Activated CD8-positive, alpha-beta memory T cell treated with anti-CD3 and anti-CD28 coated beads for 1 hour (primary cell): Measurements from ENCODE around the gene KIAA1671.

Experiments
- DNase-seq, 2 donors: peaks; one replicate each; pipeline ENCODE4 v3.0.0-alpha.2; 2020; ENCODE audit warnings: low read depth in 1 of 2; ENCODE audit errors: extremely low read depth in 1 of 2

The KIAA1671 gene

DNA sequence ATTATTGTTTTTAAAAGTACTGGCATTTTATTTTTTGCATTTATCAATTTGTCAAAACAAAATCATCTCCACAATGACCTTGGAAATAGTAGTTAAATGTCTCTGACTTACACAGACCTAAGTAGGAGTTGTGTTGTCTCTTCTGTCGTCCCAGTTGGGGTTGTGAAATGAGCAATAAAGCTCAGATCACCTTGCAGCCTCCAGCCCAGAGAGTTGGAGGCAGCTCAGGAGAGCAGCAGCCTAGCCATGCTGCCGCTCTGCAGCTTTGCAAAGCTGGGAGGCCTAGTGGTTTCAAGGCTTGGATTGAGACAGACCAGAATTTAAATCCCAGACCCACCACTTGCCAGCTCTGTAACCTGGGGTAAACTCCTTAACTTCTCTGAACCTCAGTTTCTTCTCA is 181.9 kb downstream of the KIAA1671 start:
- no peak for DNase-seq

DNA sequence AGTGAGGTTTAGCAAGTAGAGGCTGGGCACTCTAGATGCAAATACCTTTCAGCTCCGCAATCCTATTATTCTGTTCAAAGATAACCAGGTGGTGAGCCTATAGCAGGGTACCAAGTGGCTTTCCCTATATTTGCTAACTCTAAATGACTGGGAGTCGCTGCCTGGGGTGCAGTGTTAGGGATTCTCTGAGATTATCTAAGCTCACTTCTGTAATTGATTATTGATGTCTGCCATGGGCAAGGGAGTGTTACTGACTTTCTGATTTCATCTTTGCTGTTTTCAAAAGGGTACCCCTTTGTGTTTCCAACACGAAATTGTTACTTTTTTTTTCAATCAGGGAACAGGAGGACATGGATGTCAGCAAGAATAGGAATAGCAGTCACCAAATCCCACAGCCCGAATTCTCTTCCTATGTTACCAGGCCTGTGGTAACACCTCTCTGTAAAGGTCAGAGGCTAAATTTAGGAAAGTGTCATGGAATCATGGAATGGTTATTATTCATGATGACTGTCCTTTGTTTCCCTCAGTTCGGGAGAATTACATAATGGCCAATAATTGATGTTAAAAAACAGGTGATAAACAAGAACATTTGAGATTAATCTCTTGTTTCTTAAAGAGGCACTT is 184.5 kb downstream of the KIAA1671 start:
- DNase-seq = no peak

DNA sequence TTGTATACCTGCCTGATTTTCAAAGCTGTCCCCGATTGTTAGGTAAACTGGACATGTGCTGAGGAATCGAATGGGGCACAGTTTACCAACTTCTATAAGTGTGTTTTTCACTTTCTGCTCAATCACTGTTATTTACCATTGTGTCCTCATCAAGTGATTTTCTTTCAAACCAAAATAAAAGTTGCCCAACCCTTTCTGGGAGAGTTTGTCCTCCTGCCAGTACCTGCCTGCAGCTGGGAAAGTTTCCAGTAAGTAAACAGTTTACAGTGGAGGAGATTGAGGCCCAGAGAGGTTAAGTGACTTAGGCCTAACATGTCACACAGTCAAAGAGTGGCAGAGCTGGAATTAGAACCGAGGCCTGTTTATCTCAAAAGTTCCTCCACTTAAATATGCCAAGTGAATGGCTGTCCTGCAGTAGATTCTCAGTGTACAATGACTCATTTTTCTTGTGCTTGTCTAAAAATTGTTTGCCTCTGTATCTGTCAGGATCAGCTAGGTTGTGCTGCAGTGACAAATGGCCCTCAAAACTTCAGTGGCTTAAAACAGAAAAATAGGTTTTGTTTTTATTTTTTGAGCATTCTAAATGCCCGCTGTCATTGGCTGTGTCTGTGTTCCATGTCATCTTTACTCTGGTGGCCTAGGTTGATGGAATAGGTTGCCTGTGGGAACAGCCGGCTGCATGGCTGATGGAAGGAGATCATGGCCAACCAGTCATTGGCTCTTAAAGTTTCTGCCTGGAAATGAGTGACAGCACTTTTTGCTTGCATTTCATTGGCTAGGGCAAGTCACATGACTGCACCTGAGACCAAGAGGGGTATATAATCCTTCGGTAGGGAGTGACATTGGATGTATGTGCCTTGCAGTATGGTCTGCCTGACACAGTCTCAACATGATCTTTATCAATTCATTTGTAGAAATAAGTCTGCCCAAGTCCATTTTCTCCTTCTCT is 185.3 kb downstream of the KIAA1671 start:
- no peak for DNase-seq

DNA sequence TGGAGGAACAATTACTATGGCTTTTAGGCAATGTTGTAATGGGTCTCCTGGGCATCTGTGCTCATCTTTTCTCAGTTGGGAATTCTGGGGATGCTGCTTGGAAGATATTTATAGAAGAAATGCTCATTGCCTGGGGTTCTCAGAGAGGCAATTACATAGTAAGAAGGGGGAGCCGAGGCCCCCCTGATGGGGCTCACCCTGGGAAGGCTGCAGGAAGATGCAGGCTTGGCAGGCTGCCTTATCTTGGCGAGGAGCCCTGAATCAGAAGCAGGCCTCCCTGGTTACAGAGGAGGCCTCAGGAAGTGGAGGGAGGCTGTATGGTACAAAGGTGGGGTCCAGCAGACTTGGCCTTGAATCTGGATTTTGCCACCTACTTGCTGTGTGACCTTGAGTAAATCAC is 186.5 kb downstream of the KIAA1671 start:
- no peak for DNase-seq

DNA sequence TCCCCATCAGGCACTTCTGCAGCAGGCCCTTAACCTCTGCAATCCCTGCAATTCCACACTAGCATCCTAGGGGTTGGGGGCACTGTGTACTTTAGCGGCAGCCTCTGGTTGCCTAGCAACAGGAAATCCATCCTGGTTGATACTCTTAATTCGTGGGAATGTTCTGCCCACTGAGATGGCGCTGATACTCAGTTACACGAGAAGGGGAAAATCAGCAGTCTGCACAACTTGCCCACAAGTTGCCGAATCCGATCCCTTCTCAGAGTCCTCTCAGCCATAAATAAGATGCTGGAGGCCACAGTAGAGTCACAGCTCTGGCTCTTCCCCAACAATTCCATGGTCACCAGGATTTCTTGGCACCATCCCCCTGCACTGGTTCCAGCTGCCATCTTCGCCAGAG is 189.6 kb downstream of the KIAA1671 start:
- DNase-seq = no peak

DNA sequence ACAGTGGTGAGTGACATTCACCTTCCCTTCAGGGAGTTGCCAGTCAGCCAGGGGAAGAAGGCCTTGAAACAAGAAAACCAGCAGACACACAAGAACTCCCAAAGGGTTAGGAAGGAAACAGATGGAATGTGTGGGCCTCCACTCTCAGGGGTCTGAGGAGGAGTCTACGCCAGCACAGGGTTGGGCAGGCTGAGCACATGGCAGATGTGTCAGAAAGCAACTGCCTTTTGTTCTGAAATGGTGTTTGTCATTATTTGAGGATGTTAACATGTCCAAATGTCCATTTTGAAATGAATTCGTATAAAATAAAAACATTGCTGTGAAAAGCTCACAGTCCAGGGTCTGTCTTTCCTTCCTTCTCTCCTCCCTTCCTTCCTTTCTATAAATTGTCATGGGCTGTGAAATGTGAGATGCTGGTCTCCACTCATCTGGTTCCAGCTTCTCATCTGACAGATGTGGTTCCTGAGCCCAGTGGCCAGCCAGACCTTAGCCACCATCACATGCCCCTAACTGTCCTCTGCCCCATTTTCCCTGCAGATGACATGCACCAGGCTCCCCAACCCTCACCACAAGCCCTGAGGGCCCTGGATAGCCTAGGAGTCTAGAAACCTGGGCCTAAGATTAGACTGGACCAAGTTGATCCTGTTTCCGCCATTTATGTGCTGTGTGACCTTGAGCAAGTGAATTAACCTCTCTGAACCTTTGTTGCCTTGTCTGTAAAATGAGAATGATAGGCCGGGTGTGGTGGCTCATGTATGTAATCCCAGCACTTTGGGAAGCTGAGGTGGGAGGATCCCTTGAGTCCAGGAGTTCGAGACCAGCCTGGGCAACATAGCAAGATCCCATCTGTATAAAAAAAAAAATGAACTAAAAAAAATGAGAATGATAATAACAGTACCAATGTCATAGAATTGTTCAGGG is 190.9 kb downstream of the KIAA1671 start:
- no peak for DNase-seq

DNA sequence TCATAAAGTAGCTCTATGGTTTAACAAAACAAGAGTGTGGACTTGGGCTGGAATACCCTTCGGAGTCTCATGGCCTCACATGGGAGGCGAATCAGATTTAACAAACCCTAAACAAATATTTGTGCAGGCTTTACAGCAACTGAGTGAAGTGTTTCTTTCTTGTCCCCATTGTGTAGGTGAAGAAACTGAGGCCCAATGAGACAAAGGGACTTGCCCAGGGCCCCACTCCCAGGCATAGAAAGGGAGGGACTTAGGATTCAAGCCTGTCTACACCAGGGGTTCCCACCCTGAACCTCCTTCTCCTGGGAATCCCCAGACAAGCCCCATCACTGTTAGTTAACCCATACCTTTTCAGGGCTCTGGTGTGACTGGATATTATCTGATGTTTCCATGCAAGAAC is 192.0 kb downstream of the KIAA1671 start:
- no peak for DNase-seq

DNA sequence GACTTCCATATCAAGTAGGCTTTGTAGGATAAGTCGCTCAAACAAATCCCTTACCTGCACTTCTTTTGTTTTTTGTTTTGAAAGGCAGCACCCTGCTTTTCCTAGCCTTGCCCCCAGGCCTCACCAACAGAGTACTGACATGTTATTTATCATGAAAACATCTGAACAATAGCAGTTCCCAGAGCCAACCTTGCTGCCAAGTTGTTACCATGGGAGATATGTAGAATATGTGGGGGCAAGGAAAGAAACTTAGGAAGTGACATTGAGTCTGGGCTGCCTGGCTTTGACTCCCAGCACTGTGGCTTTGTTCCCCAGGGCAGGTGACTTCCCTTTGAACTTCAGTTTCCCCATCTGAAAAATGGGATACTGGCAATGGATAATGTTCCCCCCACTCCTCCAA is 193.8 kb downstream of the KIAA1671 start:
- DNase-seq = no peak

DNA sequence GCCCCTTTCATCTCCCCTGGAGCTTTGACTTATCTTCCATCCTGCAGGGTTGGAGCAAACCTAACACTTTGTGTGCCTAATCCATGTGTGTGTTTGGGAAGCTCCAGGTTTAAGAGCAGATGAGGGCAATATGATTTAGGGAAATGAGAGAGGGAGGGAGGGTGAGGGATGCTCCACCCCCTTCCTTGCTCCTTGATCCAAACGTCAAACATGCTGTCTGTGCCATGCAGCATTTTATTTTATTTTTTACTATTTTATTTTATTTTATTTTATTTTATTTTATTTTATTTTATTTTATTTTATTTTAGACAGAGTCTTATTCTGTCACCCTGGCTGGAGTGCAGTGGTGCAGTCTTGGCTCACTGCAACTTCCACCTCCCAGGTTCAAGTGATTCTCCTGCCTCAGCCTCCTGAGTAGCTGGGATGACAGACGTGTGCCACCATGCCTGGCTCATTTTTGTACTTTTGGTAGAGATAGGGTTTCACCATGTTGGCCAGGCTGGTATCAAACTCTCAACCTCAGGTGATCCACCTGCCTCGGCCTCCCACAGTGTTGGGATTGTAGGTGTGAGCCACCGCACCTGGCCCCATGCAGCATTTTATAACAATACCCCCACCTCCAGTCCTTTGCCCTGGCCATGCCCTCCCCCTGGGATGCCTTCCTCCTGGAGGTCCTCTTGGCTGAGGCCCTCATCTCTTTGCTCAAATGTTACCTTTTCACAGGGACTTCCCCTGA is 194.6 kb downstream of the KIAA1671 start:
- DNase-seq = no peak

DNA sequence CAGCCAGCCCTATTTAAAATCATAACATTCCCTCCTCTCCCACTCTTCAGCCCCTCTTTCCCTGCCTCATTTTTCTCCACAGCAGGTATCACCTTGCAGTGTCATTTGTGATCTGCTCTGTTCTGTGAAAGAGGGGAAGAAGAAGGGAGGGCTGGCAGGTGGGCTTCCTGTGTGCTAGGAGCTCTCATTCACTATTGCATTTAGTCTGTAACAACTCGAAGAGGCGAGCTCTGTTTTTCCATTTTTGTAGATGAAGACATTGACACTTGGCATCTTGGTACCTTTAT is 195.1 kb downstream of the KIAA1671 start:
- DNase-seq = no peak

DNA sequence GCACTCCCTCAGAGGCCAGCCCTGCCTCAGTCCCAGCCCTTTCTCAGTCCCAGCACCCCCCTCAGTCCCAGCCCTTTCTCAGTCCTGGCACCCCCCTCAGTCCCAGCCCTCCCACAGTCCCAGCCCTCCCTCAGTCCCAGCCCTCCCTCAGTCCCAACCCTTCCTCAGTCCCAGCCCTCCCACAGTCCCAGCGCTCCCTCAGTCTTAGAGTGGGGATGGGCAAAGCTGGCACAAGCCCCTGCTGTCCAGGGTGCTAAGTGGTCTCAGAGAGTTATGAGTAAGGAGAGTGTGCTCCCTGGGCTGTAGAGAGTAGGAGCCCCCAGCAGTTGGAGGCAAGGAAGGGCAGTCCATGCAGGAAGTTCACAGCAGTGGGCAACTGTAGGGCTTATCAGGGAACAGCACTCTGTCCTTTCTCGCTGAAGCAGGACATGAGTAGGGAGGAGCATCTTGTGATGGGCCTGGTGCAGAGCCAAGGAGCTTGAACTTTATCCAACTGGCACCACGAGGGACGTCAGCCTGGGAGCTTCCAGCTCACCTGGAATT is 195.7 kb downstream of the KIAA1671 start:
- no peak for DNase-seq

DNA sequence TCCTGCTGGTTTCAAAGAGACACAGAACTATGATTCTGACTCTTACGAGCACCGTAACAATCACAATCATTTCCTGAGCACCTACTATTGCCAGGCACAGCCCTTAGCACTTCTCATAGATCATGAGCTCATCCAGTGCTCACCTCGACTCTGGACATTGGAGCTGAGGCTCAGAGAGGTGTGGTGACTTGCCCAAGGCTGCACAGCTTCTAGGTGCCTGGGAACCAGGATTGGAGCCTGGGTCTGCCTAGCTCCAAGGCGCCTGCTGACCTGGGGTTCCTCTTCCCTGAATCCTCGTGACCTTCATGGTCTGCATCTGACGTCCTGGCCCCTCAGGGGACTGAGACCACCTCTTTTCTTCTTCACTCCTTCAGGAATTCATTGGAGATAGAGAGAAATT is 196.5 kb downstream of the KIAA1671 start:
- no peak for DNase-seq

DNA sequence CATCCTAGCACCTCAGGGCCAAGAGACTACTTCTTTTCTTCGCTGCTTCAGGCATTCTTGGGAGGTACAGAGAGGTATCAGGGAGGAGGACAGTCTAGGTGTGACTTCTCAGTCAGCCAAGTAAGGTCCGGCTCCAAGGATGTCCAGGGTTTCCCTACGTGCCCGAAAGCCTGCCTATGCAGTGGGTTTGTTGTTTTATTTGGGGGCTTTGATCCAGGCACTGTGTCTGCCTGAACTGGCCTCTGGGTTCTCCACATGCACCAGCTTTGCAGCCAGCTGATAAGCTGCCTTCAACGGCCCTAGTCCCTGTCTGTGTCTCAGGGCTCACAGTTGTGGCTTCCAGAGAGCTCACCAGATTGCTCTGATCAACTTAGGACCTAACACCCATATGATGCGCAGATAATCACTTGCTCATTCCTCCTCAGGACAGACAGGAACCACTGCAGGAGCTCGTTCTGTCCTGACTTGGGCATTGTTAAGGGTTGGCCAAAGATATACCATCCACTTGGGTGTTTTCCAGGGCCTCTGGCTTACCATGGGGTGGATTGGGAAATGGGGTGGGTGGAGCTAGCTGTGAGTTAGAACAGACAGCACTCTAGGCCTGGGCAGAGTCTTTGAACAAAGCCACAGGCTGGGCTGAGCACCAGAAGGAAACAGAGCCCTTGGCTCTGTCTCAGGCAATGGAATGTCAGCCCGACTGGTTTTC is 201.6 kb downstream of the KIAA1671 start:
- DNase-seq = no peak

DNA sequence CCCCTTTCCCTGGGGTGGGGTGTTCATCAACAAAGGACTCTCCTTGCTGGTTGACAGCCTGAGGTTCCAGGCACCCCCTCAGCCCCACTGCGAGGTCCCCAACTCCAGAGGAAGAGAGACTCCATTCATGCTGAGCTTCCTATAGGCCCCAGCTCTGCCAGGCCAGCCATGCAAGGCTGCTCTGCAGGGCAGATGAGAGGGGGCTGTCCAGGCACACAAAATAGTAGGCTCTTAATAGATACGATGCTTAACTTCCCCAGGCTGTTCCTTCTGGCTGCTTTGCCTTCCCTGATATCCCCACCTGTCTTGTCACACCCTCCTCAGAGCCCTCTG is 202.1 kb downstream of the KIAA1671 start:
- DNase-seq = no peak

DNA sequence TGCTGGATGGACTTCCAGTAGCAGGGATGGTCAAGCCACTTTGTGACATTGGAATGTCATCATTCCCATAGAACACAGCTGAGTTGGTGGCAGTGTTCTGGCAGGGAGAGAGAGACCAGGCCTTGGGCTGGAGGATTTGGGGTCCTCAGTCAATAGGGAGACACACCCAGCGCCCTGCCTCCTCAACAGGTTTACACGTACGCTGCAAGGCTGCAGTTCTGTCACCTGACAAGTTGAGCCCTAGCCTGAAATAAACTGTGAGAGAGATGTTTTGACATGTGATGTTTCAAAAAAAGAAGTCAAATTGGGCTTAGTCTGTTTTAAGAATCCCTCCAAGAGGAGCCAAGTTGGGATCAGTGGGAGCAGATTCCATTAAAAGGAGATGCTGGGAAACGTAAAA is 204.2 kb downstream of the KIAA1671 start:
- no peak for DNase-seq

DNA sequence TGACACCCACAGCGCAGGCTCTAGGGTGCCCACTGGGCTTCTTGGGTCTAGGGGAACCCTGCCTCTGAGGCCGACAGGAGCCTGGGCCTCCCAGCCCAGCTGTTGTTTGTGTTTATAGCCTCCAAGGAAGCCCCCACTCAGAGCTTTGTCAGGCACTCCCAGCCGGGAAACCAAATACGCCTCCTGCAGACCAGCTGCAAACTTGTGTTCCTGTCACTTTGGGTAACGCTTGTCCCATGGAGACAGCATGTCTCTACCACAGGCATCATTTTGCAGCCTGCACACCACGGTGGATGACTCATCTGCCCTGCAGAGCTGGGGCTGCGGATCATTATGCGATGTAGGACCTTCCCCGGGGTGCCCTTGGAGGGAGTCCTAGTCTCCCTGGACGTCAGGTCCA is 206.5 kb downstream of the KIAA1671 start:
- DNase-seq = no peak

DNA sequence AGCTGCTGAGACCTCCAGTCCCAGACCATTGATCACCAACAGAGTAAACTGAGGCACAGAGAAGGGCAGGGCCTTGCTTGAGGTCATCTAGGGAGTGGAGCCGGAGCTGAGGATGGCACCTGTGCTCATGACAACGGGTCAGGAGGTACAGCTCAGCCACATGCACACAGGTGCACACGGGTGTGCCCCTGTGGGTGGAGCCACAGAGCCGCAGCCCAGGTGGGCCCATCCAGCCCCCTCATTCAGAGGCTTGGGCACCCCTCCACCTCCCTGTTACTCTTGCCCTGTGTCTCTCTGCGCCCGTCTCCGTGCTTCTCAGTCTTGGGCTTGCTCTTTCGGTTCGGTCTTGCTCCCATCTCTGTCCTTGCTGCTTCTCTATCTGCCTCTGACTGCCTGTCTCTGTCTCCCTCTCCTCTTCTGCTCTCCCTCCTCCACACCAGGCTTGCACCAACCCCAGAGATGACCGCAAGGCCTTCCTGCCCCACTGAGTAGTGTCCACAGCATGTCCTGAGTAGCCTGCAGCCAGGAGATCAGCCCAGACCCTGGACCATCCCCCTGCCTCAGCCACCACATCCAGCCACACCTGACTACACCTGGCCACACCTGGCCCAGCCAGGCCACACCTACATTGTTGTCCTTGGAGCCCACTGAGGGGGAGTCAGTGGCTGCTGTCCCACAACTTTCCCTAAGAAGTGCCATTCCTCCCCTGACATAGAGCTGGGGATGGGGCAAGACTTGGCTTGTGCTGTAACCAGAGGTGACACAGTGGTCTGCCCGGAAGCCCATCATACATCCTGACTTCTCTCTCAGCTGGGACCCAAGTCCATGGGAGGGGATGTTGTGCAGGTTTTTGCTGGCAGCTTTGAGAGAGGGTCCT is 207.8 kb downstream of the KIAA1671 start:
- DNase-seq = no peak

DNA sequence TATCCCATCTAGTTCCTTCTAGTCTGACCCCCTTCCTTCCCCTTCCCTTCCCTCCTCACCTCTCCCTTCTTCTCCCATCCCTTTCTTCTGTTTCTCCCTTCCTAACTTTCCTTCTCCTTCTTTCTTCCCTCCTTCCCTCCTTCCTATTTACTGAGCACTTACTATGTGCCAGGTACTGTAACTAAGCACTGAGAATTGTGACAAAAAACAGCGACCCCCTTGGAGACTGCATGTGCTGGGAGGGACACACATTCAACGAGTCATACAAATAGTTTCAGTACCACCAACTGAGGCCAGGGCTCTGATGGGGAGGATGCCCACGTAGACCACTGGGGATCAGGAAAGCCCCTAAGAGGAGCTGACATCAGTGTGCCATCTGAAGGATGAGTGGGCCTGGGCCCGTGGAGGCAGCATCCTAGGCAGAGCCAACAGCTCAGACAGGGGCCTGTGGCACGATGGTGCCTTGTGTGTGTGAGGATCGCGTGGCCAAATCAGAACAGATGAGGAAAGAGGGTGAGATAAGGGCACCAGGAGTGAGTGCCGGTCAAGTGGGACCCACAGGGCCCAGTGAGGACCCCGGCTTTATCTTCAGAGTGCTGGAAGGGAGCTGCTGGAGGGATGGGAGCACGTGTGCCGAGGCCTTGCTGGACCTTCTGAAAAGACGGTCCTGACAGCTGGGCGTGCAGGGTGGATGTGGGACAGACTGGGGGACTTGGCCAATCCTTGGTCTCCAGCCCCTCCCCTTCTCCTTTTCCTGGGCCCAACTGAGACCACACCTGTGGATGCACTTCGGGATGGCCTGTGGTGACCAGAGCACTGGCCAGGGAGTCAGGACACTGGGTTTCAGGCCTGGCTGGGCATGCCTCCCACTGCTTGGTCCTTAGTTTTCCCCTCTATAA is 208.8 kb downstream of the KIAA1671 start:
- DNase-seq = no peak
